ENCODE data around the gene KLHL22.
A peak's percentile ranks its signal among the peaks of the same experiment; 100 is the strongest.
"Not testable (repeated sequence)": the region's sequence is repeated elsewhere in the genome, so short reads cannot be mapped to it uniquely, and the experiment has no call there.

KLHL22 gene

GRCh38 chr22:20421507-20421874 lies 74.1 kb downstream of the KLHL22 start:
- no peak for DNase-seq (ENCODE audit: low read depth in 2 of 2)

DNA sequence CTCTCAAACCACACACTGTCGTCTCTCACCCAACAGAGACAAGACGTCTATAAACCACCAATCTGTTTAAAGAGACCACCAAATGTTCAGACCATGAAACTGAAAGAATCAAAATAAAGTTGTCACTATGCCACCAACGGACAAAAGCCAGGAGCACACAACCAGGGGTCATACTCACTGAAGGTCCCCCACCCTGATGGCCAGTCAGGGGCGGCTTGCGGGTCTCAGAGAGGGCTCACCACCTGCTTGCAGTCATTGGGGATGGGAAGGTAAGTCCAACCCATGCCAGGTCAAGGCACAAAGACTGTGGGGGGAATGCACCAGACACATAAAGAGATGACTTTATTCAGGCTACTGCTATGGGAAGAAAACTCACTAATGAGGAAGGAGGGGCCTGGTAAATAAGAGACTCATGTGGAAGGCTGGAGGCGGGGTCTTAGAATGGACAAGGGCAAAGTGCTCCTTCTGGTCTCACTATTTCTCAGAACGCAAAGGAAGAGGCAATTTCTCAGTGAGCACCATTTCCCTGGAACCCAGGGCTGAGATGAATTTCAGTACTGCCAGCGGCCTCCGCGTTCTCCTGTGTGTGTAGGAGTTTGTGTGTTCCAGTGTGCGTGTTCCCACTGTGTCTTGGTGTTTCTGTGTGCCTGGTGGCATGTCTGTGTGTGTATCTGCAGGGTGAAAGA lies 75.3 kb downstream of the KLHL22 start:
- no peak for DNase-seq (ENCODE audit: low read depth in 2 of 2)

GRCh38 chr22:20419664-20419951 lies 76.0 kb downstream of the KLHL22 start:
- no peak for DNase-seq (ENCODE audit: low read depth in 2 of 2)

DNA sequence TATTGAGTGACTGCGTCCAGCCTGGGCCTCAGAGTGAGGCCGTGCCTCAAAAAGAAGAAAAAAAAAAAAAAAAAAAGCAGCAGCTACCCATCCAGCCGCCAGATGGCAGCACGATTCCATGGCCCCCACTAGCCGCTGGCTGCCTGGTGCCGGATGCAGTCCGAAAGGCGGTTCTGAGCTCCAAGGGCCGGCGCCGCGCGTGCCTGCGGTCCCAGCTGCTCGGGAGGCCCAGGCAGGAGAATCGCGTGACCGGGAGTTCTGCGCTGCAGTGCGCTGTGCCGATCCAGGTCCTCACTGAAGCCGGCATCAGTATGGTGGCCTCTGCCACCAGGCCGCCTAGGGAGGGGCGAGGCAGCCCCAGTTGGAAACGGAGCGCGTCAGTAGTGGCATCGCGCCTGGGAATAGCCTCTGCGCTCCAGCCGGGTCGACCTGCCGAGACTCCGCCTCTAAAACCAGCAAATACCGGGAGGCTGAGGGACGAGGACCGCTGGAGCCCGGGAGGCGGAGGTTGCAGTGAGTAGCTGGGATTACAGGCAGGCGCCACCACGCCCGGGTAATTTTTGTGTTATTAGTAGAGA lies 77.3 kb downstream of the KLHL22 start:
- DNase-seq (ENCODE audit: low read depth in 2 of 2) = peak; percentile 36 to 42

DNA sequence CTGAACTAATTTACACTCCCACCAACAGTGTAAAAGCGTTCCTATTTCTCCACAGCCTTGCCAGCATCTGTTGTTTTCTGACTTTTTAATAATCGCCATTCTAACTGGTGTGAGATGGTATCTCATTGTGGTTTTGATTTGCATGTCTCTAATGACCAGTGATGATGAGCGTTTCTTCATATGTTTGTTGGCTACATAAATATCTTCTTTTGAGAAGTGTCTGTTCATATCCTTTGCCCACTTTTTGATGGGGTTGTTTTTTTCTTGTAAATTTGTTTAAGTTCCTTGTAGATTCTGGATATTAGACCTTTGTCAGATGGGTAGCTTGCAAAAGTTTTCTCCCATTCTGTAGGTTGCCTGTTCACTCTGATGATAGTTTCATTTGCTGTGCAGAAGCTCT lies 79.9 kb downstream of the KLHL22 start:
- not testable (repeated sequence) for DNase-seq (ENCODE audit: low read depth in 2 of 2)

GRCh38 chr22:20415241-20415640 lies 80.4 kb downstream of the KLHL22 start:
- DNase-seq (ENCODE audit: low read depth in 2 of 2) = not testable (repeated sequence)

- DNase-seq (ENCODE audit: low read depth in 2 of 2) = no peak
These were observed 81.1 kb downstream of the KLHL22 start for GRCh38 chr22:20414450-20414849.

- no peak for DNase-seq (ENCODE audit: low read depth in 2 of 2)
These were observed 81.5 kb downstream of the KLHL22 start for GRCh38 chr22:20414059-20414440.

GRCh38 chr22:20413217-20414058 lies 82.2 kb downstream of the KLHL22 start:
- no peak for DNase-seq (ENCODE audit: low read depth in 2 of 2)

GRCh38 chr22:20412474-20413216 lies 83.0 kb downstream of the KLHL22 start:
- DNase-seq (ENCODE audit: low read depth in 2 of 2) = no peak

- not testable (repeated sequence) for DNase-seq (ENCODE audit: low read depth in 2 of 2)
These were observed 86.2 kb downstream of the KLHL22 start for GRCh38 chr22:20409385-20409784.

- DNase-seq (ENCODE audit: low read depth in 2 of 2) = no peak
These were observed 86.7 kb downstream of the KLHL22 start for GRCh38 chr22:20408891-20409290.

- no peak for DNase-seq (ENCODE audit: low read depth in 2 of 2)
These were observed 87.8 kb downstream of the KLHL22 start for GRCh38 chr22:20407829-20408228.

GRCh38 chr22:20406686-20407408 lies 88.7 kb downstream of the KLHL22 start:
- DNase-seq (ENCODE audit: low read depth in 2 of 2) = no peak

DNA sequence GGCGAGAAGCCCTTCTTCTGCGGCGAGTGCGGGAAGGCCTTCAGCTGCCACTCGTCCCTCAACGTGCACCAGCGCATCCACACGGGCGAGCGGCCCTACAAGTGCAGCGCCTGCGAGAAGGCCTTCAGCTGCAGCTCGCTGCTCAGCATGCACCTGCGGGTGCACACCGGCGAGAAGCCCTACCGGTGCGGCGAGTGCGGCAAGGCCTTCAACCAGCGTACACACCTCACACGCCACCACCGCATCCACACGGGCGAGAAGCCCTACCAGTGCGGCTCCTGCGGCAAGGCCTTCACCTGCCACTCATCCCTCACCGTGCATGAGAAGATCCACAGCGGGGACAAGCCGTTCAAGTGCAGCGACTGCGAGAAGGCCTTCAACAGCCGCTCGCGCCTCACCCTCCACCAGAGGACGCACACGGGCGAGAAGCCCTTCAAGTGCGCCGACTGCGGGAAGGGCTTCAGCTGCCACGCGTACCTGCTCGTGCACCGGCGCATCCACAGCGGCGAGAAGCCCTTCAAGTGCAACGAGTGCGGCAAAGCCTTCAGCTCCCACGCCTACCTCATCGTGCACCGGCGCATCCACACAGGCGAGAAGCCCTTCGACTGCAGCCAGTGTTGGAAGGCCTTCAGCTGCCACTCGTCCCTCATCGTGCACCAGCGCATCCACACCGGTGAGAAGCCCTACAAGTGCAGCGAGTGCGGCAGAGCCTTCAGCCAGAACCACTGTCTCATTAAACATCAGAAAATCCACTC lies 89.5 kb downstream of the KLHL22 start:
- DNase-seq (ENCODE audit: low read depth in 2 of 2) = no peak

DNA sequence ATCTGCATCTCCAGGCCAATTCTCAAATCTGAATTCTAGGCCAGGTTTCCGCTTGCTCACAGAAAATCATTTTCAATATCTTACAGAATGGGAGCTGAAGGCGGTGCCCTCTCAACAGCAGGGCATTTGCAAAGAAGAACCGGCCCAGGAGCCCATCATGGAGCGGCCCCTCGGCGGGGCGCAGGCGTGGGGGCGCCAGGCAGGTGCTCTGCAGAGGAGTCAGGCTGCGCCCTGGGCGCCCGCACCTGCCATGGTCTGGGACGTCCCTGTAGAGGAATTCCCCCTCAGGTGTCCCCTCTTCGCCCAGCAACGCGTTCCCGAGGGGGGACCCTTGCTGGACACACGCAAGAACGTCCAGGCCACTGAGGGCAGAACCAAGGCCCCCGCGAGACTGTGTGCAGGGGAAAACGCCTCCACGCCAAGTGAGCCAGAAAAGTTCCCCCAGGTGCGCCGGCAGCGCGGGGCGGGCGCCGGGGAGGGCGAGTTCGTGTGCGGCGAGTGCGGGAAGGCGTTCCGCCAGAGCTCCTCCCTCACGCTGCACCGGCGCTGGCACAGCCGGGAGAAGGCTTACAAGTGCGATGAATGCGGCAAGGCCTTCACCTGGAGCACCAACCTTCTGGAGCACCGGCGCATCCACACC lies 90.2 kb downstream of the KLHL22 start:
- DNase-seq (ENCODE audit: low read depth in 2 of 2) = no peak

- DNase-seq (ENCODE audit: low read depth in 2 of 2) = no peak
These were observed 90.7 kb downstream of the KLHL22 start for GRCh38 chr22:20404881-20405280.

GRCh38 chr22:20403779-20404140 lies 91.8 kb downstream of the KLHL22 start:
- no peak for DNase-seq (ENCODE audit: low read depth in 2 of 2)

DNA sequence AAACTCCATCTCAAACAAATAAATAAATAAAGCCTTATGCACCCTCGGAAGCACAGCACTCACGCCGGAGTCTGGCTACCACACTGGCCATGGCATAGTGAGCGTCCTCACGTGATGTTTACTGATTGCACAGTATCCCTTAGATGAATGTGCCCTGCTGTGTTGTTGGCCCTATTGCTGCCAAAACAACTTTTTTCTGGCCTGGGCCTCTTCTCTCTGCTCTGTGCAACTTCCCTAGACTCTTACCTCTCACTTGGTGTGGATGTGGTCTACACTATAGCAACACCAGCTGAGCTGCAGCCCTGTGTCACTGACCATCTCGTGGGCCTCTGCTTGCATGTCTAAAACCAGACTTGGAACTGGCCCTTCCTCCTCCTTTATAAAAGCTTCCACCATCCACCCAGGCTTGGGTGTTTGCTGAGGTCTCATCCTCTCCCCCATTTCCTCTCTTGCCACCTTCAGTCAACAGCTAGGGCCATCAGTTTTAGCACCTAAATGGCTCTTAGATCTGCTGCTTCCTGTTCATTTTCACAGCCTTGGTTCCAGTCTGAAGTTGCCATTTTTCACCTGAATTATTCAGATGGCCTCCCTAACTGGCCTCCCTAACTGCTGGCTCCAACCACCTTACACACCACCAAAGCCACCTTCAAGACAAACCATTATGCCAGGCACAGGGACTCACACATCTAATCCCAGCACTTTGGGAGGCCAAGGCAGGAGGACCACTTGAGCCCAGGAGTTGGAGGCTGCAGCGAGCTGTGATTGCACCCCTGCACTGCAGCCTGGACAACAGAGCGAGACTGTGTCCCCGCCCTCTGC lies 92.4 kb downstream of the KLHL22 start:
- no peak for DNase-seq (ENCODE audit: low read depth in 2 of 2)

All from stimulated activated CD8-positive, alpha-beta memory T cell treated with anti-CD3 and anti-CD28 coated beads, Interleukin-15, amount 100 ng/mL, for 4 hours (primary cell).